GM19467 (cell line): ENCODE measurements around the gene CMKLR1.

Source experiments
- ATAC-seq: cut with Tn5 transposase; IDR thresholded peaks from one replicate; pipeline ENCODE4 v1.9.1; 2021; ENCODE audit warnings: mild to moderate bottlenecking, moderate library complexity; ENCODE audit not compliant: unreplicated experiment

CMKLR1 gene

GRCh38 chr12:108317308-108318234, 21.5 kb downstream of the CMKLR1 start:
- no peak for ATAC-seq

DNA sequence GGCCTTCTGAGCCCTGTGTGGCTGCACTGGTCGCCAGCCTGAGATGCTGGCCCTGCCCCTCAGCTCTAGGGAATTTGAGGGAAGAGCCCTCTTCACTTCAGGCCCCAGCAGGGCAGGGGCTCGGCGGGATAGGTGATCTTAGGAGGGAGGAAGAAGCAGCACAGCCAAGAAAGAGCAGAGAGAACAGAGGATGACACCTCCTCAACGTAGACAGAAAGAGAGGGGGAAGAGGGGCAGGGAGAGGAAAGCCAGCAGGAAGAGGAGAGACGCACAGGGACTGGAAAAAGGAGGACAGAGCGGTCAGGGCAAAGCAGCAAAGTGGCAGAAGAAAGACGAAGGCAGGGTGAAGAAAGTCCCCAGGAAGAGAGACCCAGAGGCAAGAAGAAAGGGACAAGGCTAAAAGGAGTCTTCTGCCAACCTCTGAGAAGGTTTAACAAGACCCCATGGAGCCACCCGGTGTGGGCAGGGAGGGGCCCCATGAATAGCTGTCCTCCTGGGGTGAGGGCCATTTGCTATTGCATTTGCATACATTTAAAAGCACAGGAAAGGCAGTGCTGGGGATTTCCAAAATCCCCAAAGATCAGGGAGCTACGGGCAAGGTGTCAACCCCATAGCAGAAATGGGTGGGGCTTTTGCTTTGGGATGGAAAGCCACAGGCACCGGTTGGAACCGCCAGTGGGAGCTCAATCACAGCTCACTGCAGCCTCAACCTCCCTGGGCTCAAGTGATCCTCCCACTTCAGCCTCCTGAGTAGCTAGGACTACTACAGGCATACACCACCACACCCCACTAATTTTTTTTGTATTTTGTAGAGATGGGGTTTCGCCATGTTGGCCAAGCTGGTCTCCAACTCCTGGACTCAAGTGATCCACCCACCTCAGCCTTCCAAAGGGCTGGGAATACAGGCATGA, 22.7 kb downstream of the CMKLR1 start:
- no peak for ATAC-seq

DNA sequence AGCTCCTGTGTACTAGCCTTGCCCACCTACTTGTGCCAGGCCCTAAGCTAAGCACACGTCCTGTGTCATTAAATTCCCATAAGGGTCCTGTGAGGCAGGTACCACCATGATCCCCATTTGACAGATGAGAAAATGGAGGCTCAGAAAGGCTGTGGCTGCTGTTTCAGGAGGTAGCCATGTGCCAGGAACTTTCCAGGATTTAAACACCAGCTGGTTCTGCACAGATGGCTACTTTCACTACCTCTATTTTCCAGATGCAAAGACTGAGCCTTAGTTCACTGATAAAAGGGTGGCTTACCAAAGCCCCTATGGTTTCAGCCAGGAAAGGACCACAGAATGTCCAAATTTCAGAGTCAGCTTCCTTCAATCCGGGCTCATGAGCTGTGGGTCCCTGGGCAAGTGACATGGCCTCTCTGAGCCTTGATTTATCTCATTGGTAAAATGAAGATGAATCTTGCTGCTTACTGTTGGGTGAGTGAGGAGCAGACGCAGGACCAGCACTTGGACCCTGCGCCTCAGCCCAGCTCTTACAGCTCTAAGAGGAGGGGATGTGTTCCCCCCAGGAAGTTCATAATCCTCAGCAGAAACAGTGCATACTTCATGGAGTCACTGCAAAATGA, 23.5 kb downstream of the CMKLR1 start:
- ATAC-seq: no peak

DNA sequence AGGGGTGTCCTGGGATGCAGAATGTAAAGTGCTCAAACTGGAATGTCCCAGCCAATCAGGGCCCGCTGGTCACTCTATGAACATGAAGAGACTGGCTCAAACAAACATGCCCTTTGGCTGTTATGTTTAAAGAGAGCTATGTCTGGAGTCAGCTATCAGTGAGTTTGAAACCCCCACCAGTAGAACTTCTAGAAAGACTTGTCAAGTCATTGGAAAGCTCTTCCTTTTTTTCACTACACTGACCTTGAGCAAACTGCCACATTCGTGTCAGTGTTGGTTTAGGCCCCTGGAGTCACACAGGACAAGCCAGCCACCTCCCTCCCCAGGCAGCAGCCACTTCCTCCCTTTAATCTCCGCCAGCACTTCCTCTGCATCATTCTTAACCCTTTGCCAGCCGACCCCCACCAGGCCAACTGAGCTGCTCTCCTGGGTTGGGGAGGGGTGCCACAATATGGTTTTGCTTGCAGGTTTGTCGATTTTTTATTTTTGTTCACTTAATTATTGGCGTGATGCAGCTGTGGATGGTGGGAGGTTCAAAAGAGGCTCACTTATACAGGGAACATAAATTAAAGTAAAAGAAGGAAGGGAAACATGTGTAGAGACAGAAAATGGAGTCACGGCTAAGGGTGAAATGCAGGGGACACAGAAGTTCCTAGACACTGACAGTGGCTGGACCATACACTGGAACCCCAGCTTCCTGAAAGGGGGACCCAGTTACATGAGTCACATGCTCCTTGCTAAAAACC, 25.3 kb downstream of the CMKLR1 start:
- ATAC-seq: no peak

DNA sequence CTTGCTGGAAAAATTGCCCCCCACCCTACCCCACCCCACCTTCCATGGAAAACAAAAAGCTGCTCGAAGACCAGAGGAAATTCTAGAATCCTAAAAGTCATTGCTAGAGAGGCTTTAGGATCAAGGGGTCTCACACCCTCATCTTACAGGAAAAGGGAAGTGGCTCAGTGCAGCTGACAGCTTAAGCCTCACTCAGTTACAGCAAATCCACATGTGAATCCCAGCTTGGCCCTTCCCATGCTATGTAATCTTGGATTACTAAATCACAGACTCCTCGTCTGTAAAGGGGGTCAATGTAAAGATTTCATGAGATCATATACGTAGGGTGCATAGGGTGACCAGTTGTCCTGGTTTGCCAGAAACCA, 25.9 kb downstream of the CMKLR1 start:
- no peak for ATAC-seq

GRCh38 chr12:108312693-108313189, 26.4 kb downstream of the CMKLR1 start:
- ATAC-seq: no peak

GRCh38 chr12:108312073-108312659, 26.9 kb downstream of the CMKLR1 start:
- no peak for ATAC-seq

- ATAC-seq: no peak
Measured at GRCh38 chr12:108311605-108312004, 27.5 kb downstream of the CMKLR1 start.

DNA sequence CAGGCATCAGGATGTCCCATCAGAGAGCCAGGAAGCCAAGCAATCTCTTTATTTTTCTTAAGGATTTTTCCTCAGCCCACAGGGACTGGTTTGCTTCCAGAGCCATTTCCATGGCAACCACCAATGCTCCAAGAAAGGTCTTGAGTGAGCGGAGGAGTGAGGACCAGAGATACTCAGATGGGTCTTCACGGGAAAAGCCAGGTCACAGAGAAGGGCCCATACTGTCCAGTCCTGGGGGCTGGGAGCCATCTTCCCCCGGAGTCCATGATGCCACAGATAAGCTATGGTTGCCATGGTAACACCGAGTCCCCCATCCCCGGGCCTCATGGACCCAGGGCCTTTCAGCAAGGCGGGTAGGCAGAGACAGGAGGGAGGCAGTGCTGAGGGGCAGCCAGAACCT, 28.6 kb downstream of the CMKLR1 start:
- no peak for ATAC-seq

DNA sequence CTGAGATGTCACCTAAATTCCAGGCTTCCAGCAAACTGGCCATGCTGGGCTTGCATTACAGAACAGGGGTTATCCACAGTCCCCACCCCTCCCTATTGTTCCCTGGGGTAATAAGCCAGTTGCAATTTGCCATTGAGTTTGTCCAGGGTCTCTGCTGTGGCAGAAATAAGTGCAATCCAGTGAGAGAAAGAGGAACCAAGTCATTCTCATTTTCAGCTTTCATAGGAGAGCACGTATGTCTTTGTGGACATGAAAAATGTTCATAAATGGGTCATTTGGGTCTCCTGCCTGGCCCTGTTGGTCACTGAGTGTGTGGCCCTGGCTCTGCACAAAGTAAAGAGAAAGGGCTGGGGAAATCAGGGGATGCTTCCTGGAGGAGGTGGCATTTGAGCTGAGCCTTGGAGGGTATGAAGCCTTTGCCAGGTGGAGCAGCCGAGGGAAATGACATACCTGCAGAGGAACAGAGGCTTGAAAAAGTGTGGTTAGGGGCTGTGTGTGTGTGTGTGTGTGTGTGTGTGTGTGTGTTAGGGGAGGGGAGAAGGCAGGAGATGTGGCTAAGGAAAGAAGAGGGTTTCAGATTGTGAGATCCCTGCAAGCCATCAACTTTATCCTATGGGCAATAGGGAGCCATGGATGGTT, 29.3 kb downstream of the CMKLR1 start:
- no peak for ATAC-seq

- no peak for ATAC-seq
Measured at GRCh38 chr12:108308395-108309085, 30.6 kb downstream of the CMKLR1 start.

GRCh38 chr12:108307006-108307405, 32.1 kb downstream of the CMKLR1 start:
- no peak for ATAC-seq

DNA sequence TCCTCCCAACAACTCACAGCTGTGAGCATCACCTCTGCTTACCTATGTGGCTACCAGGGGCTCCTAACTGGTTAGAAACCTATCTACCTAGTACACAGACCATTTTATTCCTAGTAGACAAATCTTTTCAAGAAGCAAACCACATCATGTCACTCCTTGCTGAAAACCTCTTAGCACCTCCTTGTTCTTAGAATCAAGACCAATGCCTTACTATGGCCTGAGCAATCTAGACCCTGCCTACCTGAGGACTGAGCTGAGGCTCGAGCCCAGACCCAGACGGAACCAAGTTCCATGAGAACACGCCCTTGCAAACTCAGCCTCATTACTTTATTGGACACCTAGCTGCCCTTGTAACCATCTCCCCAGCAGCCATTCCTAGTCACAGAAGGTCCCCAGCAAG, 32.6 kb downstream of the CMKLR1 start:
- ATAC-seq: no peak

DNA sequence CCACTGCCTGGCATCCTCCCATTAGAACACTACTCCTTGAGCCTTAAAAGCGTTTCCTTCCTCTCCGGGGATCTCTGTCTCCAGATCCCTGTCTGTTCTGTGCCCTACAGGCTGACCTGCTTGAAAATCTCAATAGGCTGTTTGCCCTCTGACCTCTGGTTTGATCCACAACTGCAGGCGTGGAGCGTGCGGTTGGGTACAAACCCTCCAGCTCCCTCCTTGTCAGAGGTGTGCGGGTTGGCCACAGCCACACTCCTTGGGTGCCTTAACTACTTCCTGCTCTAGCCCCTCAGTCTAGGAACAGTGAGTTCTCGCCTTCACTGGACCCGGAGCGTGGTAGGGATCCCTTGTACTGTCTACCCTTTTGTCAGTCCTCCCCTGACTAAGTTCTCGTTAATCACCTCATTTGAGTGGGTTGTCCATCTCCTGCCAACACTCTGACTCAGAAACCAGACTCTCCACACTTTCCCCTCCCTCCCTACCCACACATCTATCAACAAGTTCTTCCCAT, 33.1 kb downstream of the CMKLR1 start:
- ATAC-seq: no peak

- no peak for ATAC-seq
Measured at GRCh38 chr12:108305520-108305919, 33.6 kb downstream of the CMKLR1 start.

GRCh38 chr12:108304633-108305032, 34.5 kb downstream of the CMKLR1 start:
- ATAC-seq: no peak

- ATAC-seq: no peak
Measured at GRCh38 chr12:108303703-108304102, 35.4 kb downstream of the CMKLR1 start.

- no peak for ATAC-seq
Measured at GRCh38 chr12:108302403-108303311, 36.5 kb downstream of the CMKLR1 start.
